ENCODE results near the gene ACAN. TPM values are rescaled to one million over a fixed set of nuclear protein-coding genes. Genes with fewer than 3 reads are reported as not detected.

The ACAN gene
- total and polyA plus RNA-seq, 8 donors = under 0.01 to 2.0 (median 0.40) TPM; not detected in 4

GRCh38 chr15:88899251-88899650, 96.0 kb downstream of the ACAN start:
- DNase-seq = no peak
- no peak for TF ChIP-seq POLR2A (IDR thresholded peaks at IDR 0.05)
- TF ChIP-seq, protein P1, sequence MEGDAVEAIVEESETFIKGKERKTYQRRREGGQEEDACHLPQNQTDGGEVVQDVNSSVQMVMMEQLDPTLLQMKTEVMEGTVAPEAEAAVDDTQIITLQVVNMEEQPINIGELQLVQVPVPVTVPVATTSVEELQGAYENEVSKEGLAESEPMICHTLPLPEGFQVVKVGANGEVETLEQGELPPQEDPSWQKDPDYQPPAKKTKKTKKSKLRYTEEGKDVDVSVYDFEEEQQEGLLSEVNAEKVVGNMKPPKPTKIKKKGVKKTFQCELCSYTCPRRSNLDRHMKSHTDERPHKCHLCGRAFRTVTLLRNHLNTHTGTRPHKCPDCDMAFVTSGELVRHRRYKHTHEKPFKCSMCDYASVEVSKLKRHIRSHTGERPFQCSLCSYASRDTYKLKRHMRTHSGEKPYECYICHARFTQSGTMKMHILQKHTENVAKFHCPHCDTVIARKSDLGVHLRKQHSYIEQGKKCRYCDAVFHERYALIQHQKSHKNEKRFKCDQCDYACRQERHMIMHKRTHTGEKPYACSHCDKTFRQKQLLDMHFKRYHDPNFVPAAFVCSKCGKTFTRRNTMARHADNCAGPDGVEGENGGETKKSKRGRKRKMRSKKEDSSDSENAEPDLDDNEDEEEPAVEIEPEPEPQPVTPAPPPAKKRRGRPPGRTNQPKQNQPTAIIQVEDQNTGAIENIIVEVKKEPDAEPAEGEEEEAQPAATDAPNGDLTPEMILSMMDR (IDR thresholded peaks at IDR 0.05) = no peak
- TF ChIP-seq EP300 (IDR thresholded peaks at IDR 0.05) = no peak
- no peak for TF ChIP-seq POLR2AphosphoS5 (IDR thresholded peaks at IDR 0.05)
- no peak overlapping the region for H3K27ac ChIP-seq
- H3K36me3 ChIP-seq = peaks cover 11 to 49% (median 34%) of the 10 kb centered on the region in 4 donors
- 89 to 95% (median 91%) methylated on average over 9 of the region's 9 CpGs for WGBS, 5 donors
- no peak overlapping the region for H3K4me3 ChIP-seq
- intact Hi-C loops (cut with DNase I; ENCODE audit: low total_unique reads) = no loop called here
- H3K27me3 ChIP-seq = peaks cover 0 to 19% (median 15%) of the 10 kb centered on the region in 3 donors
- H3K9me3 ChIP-seq = no peaks in the 10 kb centered on the region
- H3K4me1 ChIP-seq = peaks cover 27 to 36% (median 33%) of the 10 kb centered on the region in 4 donors

- Histone ChIP-seq H3K4me1 (peaks cover 16 to 33% (median 28%) of the 10 kb centered on the region in 4 donors), H3K27me3 (peaks cover 0 to 7% (median 3%) of the 10 kb centered on the region in 3 donors), H3K36me3 (peaks cover 11 to 51% (median 36%) of the 10 kb centered on the region in 4 donors), H3K4me3 (no peak overlapping the region), H3K27ac (no peak overlapping the region), H3K9me3 (no peaks in the 10 kb centered on the region)
- intact Hi-C loops (cut with DNase I; ENCODE audit: low total_unique reads) = loop anchor here (5.0 to 10.0 kb wide), 2 partner anchors 117 to 284 kb away; no protein-coding TSS in a partner anchor
- 86 to 94% (median 92%) methylated on average over 7 to 12 of the region's 12 CpGs for WGBS, 5 donors
- no peak for DNase-seq
- TF ChIP-seq POLR2AphosphoS5 (IDR thresholded peaks at IDR 0.05) (no peak), POLR2A (IDR thresholded peaks at IDR 0.05) (no peak), EP300 (IDR thresholded peaks at IDR 0.05) (no peak)
- TF ChIP-seq, protein P1 (IDR thresholded peaks at IDR 0.05) = no peak
Observed at GRCh38 chr15:88900309-88900981, 97.2 kb downstream of the ACAN start.

DNA sequence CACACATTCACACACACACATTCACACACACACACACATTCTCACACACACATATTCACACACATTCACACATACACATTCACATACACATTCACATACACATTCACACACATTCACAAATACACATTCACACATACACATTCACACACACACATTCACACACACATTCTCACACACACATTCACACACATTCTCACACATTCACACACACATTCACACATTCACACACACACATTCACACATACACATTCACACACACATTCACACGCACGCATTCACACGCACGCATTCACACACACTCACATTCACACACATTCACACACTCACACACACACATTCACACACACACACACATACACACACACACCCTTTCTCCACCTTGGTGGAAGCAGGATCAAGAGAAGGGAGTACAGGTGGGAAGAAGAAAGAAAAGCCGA, 97.8 kb downstream of the ACAN start:
- H3K4me3 ChIP-seq = no peak overlapping the region
- WGBS, 5 donors = 76 to 96% (median 85%) methylated on average over 5 of the region's 5 CpGs
- TF ChIP-seq, protein P1 (IDR thresholded peaks at IDR 0.05) = no peak
- TF ChIP-seq POLR2A (IDR thresholded peaks at IDR 0.05) = no peak
- no peak for TF ChIP-seq EP300 (IDR thresholded peaks at IDR 0.05)
- no peak for TF ChIP-seq POLR2AphosphoS5 (IDR thresholded peaks at IDR 0.05)
- DNase-seq = no peak
- peaks cover 12 to 32% (median 23%) of the 10 kb centered on the region in 4 donors for H3K4me1 ChIP-seq
- H3K9me3 ChIP-seq = no peaks in the 10 kb centered on the region
- peaks cover 11 to 56% (median 41%) of the 10 kb centered on the region in 4 donors for H3K36me3 ChIP-seq
- no peak overlapping the region for H3K27ac ChIP-seq
- H3K27me3 ChIP-seq = peaks cover 0 to 3% (median 0%) of the 10 kb centered on the region in 3 donors
- intact Hi-C loops (cut with DNase I; ENCODE audit: low total_unique reads) = loop anchor here (5.0 to 10.0 kb wide), 2 partner anchors 116 to 284 kb away; no protein-coding TSS in a partner anchor

GRCh38 chr15:88901508-88902220, 98.4 kb downstream of the ACAN start:
- no peaks in the 10 kb centered on the region for H3K27me3 ChIP-seq
- H3K4me3 ChIP-seq = no peak overlapping the region
- no peak for DNase-seq
- intact Hi-C loops (cut with DNase I; ENCODE audit: low total_unique reads) = loop anchor here (5.0 to 10.0 kb wide), 2 partner anchors 116 to 283 kb away; no protein-coding TSS in a partner anchor
- H3K9me3 ChIP-seq = no peaks in the 10 kb centered on the region
- WGBS, 5 donors = 87 to 92% (median 90%) methylated on average over 13 to 15 of the region's 15 CpGs
- H3K27ac ChIP-seq = no peak overlapping the region
- TF ChIP-seq, protein P1 (IDR thresholded peaks at IDR 0.05) = no peak
- TF ChIP-seq POLR2AphosphoS5 (IDR thresholded peaks at IDR 0.05) (no peak), EP300 (IDR thresholded peaks at IDR 0.05) (no peak)
- peaks cover 12 to 32% (median 21%) of the 10 kb centered on the region in 4 donors for H3K4me1 ChIP-seq
- peaks cover 11 to 63% (median 46%) of the 10 kb centered on the region in 4 donors for H3K36me3 ChIP-seq

Data from stomach (tissue), 9 donors.